Mesendoderm (in vitro differentiated cells): Measurements from ENCODE around the gene FGR.

Experiments used
- DNase-seq: peaks from one replicate; pipeline ENCODE4 v3.0.0; 2013
- H2AK5ac ChIP-seq: 2 replicates; pipeline ENCODE4 v1.6.1; 2013; ENCODE audit warnings: low read length, inconsistent platforms
- H2BK120ac ChIP-seq: 2 replicates; pipeline ENCODE4 v1.6.1; 2013; ENCODE audit warnings: low read depth, mild to moderate bottlenecking, low read length, moderate library complexity, mixed read lengths
- H2BK15ac ChIP-seq: replicated peaks from 2 replicates; pipeline ENCODE4 v1.6.1; 2013; ENCODE audit warnings: low read depth, mild to moderate bottlenecking, moderate library complexity
- H2BK5ac ChIP-seq: 2 replicates; pipeline ENCODE4 v1.6.1; 2013; ENCODE audit warnings: low read length, inconsistent platforms
- H3K18ac ChIP-seq: 2 replicates; pipeline ENCODE4 v1.6.1; 2013; ENCODE audit warnings: mild to moderate bottlenecking, low read length, mixed read lengths
- H3K23ac ChIP-seq: one replicate; pipeline ENCODE4 v1.6.1; 2013; ENCODE audit warnings: low read length
- H3K27ac ChIP-seq: 2 replicates; pipeline ENCODE4 v1.5.1; 2013; ENCODE audit warnings: low read depth, mild to moderate bottlenecking, inconsistent platforms, low read length, moderate library complexity
- H3K27me3 ChIP-seq: 2 replicates; pipeline ENCODE4 v1.6.1; 2013; ENCODE audit warnings: low read length, control low read depth, mild to moderate bottlenecking, inconsistent platforms; ENCODE audit not compliant: insufficient read depth, poor library complexity
- H3K36me3 ChIP-seq: 2 replicates; pipeline ENCODE4 v1.6.1; 2013; ENCODE audit warnings: low read length, inconsistent platforms; ENCODE audit not compliant: control insufficient read depth, insufficient read depth
- H3K4ac ChIP-seq: one replicate; pipeline ENCODE4 v1.6.1; 2013; ENCODE audit warnings: low read depth, mild to moderate bottlenecking, low read length, moderate library complexity
- H3K4me1 ChIP-seq: 2 replicates; pipeline ENCODE4 v1.6.1; 2013; ENCODE audit warnings: low read depth, low read length, inconsistent platforms; ENCODE audit not compliant: control insufficient read depth
- H3K4me2 ChIP-seq: 2 replicates; pipeline ENCODE4 v1.6.1; 2013; ENCODE audit warnings: low read length
- H3K4me3 ChIP-seq: 2 replicates; pipeline ENCODE4 v1.5.1; 2013; ENCODE audit warnings: mild to moderate bottlenecking, low read length
- H3K56ac ChIP-seq: one replicate; pipeline ENCODE4 v1.6.1; 2013; ENCODE audit warnings: low read length
- H3K79me1 ChIP-seq: 2 replicates; pipeline ENCODE4 v1.6.1; 2013; ENCODE audit warnings: low read length, inconsistent platforms
- H3K79me2 ChIP-seq: 2 replicates; pipeline ENCODE4 v1.6.1; 2013; ENCODE audit warnings: mild to moderate bottlenecking, low read length; ENCODE audit not compliant: control insufficient read depth, insufficient read depth
- H3K9ac ChIP-seq: 2 replicates; pipeline ENCODE4 v1.6.1; 2013; ENCODE audit warnings: low read length, inconsistent platforms
- H4K5ac ChIP-seq: one replicate; pipeline ENCODE4 v1.6.1; 2013; ENCODE audit warnings: low read length
- H4K8ac ChIP-seq: one replicate; pipeline ENCODE4 v1.6.1; 2013; ENCODE audit warnings: low read depth, mild to moderate bottlenecking, control low read depth, low read length, moderate library complexity
- WGBS: extraction: QIAGEN DNeasy Blood & Tissue Kit; methylation state at CpG from one replicate; pipeline ENCODE4 v1.1.7; 2013; ENCODE audit warnings: low lambda C conversion rate, missing lambda C conversion rate; ENCODE audit not compliant: insufficient coverage; ENCODE audit errors: extremely low coverage; 5-methylcytosine and 5-hydroxymethylcytosine counted together

FGR gene

DNA sequence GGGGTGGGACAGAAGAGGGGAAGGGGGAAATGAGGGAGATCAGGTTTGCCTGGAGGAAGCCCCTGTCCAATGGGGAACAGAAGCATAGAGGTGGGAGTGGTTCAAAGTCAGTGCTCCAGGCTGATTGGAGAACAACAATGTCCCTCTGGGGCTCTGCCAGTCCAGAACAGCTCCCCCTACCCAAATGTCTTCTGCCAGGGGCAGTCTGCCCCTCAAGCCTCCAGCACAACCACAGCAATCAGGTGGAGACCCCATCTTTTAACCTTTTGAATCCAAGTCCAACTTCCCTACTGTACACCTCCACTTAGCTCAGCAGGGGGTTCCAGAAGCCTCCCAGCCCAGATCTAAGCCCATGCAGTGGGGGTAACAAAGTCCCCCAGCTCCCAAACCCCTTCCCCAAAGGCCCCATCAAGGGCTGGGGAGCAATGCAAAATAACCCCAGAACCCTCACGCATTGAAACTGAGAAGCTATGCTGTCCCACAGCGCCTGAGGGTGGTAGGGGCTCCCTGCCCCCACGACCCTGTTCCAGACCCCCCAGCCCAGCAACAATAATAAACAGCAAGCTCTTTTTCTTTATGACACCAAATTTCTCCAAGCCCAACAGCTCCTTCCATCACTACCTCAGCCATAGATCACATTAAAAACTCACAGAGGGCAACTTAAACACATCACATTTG is 34.3 kb downstream of the FGR start:
- WGBS = no CpG with 5 or more reads among the region's 3 CpGs
- Histone ChIP-seq H3K36me3 (no peaks in the 10 kb centered on the region), H3K4me2 (no peak overlapping the region), H2BK15ac (no peak overlapping the region), H2BK5ac (no peak overlapping the region), H2AK5ac (no peak overlapping the region), H3K27me3 (no peaks in the 10 kb centered on the region), H3K23ac (no peak overlapping the region), H3K27ac (no peak overlapping the region), H3K4ac (no peak overlapping the region), H4K5ac (no peak overlapping the region), H3K56ac (no peak overlapping the region), H3K79me2 (peaks cover 64% of the 10 kb centered on the region), H3K79me1 (peaks cover 26% of the 10 kb centered on the region), H3K4me3 (no peak overlapping the region), H3K18ac (no peak overlapping the region), H2BK120ac (no peak overlapping the region), H3K4me1 (peaks cover 15% of the 10 kb centered on the region), H4K8ac (no peak overlapping the region), H3K9ac (no peak overlapping the region)
- DNase-seq = peak; percentile 88

DNA sequence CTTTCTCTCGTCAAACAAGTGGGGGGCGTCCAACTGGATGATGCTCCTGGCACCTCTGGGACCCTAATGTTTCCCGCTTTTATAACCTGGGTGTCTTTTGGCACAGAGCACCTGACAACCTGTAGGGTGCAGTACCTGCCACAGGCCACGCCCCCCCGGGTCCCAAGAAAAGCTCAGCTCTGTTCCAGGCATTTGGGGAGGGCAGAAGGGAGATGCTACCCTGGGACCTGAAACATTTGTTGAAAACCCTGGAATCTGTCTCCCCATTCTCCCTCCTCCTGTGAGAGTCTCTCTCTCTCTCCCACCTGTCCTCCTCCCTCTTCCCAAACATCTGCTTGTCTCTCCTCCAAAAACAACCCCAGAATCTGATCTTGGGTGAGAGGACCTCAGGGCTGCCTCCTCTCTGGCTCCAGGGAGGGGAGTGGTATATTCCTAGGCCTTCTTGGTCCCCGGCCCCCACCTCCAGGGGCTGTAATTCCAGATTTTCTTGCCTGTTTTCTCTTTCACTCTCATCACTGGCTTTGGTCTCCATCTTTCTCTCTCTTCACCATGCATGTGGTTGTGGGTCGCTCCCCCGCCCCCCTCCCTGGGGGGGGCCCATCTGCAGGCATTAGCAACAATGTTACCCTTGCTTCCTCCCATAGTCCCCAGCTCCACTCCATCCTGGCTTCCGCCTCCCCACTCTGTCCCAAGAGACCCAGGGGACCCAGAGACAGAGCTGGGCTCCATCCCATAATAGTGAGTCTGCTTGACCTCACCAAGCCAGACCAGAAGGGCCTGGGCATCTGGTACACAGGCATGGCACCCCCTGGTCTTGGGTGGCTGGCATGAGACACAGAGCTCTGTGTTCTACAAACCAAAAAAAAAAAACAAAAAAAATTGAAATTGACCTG is 35.1 kb downstream of the FGR start:
- Histone ChIP-seq H3K56ac (no peak overlapping the region), H2BK120ac (no peak overlapping the region), H3K4me3 (no peak overlapping the region), H3K23ac (no peak overlapping the region), H2AK5ac (no peak overlapping the region), H3K9ac (peak overlapping the region; percentile 13), H3K27ac (no peak overlapping the region), H3K36me3 (no peaks in the 10 kb centered on the region), H2BK5ac (no peak overlapping the region), H3K4me1 (peaks cover 19% of the 10 kb centered on the region), H3K79me1 (peaks cover 33% of the 10 kb centered on the region), H3K79me2 (peaks cover 70% of the 10 kb centered on the region), H3K18ac (no peak overlapping the region), H4K5ac (no peak overlapping the region), H2BK15ac (no peak overlapping the region), H3K4me2 (no peak overlapping the region), H3K4ac (no peak overlapping the region), H3K27me3 (no peaks in the 10 kb centered on the region), H4K8ac (no peak overlapping the region)
- no peak for DNase-seq
- WGBS = no CpG with 5 or more reads among the region's 9 CpGs

DNA sequence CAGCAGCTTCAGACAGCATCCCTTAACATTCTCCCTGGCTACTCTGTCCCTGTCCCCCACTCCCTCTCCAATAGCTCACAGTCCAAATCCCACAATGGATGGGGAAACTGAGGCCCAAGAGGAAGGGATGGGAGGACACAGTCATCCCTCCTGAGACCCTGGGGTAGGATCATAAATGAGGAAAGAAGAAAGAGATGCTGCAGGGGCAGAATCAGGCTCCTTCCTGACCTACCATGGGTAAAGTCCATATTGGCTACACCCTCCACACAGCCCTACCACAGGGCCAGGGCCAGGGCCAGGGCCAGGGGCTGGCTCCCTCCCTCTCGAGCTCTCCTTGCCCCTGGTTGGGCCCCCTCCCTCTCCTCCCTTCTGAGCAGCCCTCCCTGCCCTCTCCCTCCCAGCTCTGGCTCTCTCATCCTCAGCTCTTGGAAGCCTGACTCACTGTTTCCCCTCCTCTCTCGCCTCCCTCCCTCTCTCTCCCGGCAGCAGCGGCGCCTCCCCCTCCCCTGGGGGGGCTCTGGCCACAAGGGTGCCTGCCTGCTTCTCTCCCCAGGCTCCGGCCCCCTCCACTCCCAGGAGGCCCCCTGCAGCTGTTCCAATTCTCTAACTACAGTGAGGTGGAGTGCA is 36.0 kb downstream of the FGR start:
- peak; percentile 86 for DNase-seq

DNA sequence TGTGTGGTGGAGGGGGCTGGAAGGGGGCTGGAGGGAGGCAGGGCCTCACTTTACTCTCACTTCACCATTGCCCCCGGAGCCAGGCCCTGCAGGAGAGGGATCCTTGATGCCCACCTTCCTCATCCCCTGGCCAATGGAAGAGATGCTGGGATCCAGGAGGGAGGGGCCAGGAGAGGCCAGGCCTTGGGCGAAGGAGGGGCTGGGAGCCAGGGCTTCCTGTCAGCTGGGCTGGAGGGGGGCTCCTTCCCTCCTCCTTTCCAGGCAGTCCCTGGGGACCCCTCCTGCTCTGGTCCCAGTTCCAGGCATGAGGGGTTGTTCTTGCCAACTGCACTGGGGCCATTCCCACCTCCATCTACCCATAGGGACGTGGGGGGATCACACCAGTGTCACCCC is 36.7 kb downstream of the FGR start:
- Histone ChIP-seq H3K4me1 (peaks cover 34% of the 10 kb centered on the region), H2BK120ac (no peak overlapping the region), H3K4me3 (no peak overlapping the region), H3K4ac (no peak overlapping the region), H4K5ac (no peak overlapping the region), H4K8ac (no peak overlapping the region), H2AK5ac (no peak overlapping the region), H2BK15ac (no peak overlapping the region), H3K36me3 (no peaks in the 10 kb centered on the region), H3K9ac (peak overlapping the region; percentile 2), H3K27me3 (no peaks in the 10 kb centered on the region), H3K27ac (no peak overlapping the region), H3K23ac (no peak overlapping the region), H3K18ac (no peak overlapping the region), H2BK5ac (no peak overlapping the region), H3K79me1 (peaks cover 44% of the 10 kb centered on the region), H3K56ac (peak overlapping the region; percentile 62), H3K79me2 (peaks cover 83% of the 10 kb centered on the region), H3K4me2 (no peak overlapping the region)
- WGBS = no CpG with 5 or more reads among the region's 3 CpGs
- no peak for DNase-seq

More for the DNA sequence above, 36.0 kb downstream of the FGR start:
- Histone ChIP-seq H2AK5ac (peak overlapping the region; percentile 38), H3K79me2 (peaks cover 76% of the 10 kb centered on the region), H4K8ac (no peak overlapping the region), H3K23ac (no peak overlapping the region), H3K4me1 (peaks cover 27% of the 10 kb centered on the region), H3K4me2 (no peak overlapping the region), H3K4me3 (no peak overlapping the region), H3K27me3 (no peaks in the 10 kb centered on the region), H3K18ac (no peak overlapping the region), H3K4ac (no peak overlapping the region), H3K36me3 (no peaks in the 10 kb centered on the region), H2BK15ac (no peak overlapping the region), H4K5ac (no peak overlapping the region), H3K79me1 (peaks cover 38% of the 10 kb centered on the region), H3K27ac (peak overlapping the region; percentile 14), H3K56ac (peak overlapping the region; percentile 62), H2BK5ac (no peak overlapping the region), H3K9ac (peak overlapping the region; percentile 18), H2BK120ac (no peak overlapping the region)
- no CpG with 5 or more reads among the region's 6 CpGs for WGBS

DNA sequence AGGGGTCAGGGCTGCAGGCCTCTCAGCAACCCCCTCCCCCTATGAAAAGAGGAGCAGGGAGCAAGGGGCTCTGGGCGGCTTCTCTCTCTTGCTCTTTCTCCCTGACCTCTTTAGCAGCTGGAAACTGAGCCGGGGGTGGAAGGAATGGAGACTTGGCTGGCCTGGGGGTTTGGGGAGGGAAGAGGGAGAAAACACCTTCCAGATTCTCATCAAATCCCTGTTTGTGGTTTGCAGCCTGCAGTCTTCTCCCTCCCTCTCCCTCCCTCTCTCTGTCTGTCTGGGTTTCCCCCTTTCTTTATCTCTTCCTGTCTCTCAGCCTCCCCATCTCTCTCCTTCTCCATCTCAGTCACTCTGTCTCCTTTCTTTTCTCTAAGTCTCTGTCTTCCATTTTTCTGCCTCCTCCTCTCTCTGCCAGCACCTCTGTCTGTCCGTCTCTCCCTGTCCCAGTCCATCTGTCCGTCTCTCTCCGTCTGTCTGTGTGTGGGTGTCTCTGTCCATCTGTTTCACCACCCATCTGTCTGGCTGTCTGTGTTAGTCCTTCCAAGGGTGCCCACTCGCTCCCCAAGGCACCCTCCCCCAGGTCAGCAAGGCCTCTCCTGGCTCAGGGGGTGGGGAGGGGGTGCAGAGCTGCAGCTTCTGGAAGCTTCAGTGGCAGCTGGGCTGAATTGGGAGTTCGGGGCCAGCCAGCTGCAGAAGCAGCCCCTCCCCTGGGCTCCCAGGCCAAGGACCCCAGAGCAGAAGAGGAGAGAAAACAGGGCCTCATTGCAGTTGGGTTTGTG is 37.3 kb downstream of the FGR start:
- Histone ChIP-seq H3K9ac (peak overlapping the region; percentile 47), H3K79me1 (peaks cover 47% of the 10 kb centered on the region), H3K4ac (no peak overlapping the region), H3K56ac (peak overlapping the region; percentile 62), H3K27me3 (no peaks in the 10 kb centered on the region), H3K4me1 (peaks cover 38% of the 10 kb centered on the region), H4K8ac (no peak overlapping the region), H2BK120ac (no peak overlapping the region), H2BK5ac (no peak overlapping the region), H3K4me3 (no peak overlapping the region), H3K27ac (peak overlapping the region; percentile 2), H3K79me2 (peaks cover 84% of the 10 kb centered on the region), H3K18ac (peak overlapping the region; percentile 10), H4K5ac (no peak overlapping the region), H2AK5ac (no peak overlapping the region), H3K23ac (no peak overlapping the region), H3K4me2 (no peak overlapping the region), H3K36me3 (no peaks in the 10 kb centered on the region), H2BK15ac (no peak overlapping the region)
- DNase-seq = no peak
- no CpG with 5 or more reads among the region's 7 CpGs for WGBS
